SU-DHL-6 (cell line): ENCODE measurements around the gene TERF2IP.

Experiments
- CTCF ChIP-seq: fragments of 200-600 bp; sonication (generic); IDR thresholded peaks from one replicate; pipeline ENCODE4 v1.5.1; 2017; ENCODE audit warnings: antibody characterized with exemption, mild to moderate bottlenecking, low read length, moderate library complexity; ENCODE audit not compliant: insufficient read depth, poor library complexity, severe bottlenecking
- EZH2phosphoT487 ChIP-seq: fragments of 200-600 bp; sonication (generic), shearing (Covaris generic); conservative IDR thresholded peaks from 2 replicates; pipeline ENCODE4 v1.6.1; 2018; ENCODE audit warnings: mild to moderate bottlenecking, antibody characterized with exemption, low read length, moderate library complexity, mixed read lengths

GRCh38 chr16:75624921-75625334, 22.6 kb upstream of the TERF2IP start:
- TF ChIP-seq CTCF: no peak
- no peak for TF ChIP-seq EZH2phosphoT487
